Stimulated activated CD4-positive, alpha-beta T cell treated with anti-CD3 and anti-CD28 coated beads, Interleukin-1b, Interleukin-23, amount 100 ng/mL, for 4 hours (primary cell): ENCODE data around the gene CLGN.

Experiments
- DNase-seq, 2 donors: peaks; one replicate each; pipeline ENCODE4 v3.0.0-alpha.2; 2020; ENCODE audit warnings: low read depth in 2 of 2

Gene CLGN

GRCh38 chr4:140374130-140374477, 53.3 kb downstream of the CLGN start:
- no peak for DNase-seq

- peak; percentile 88 to 92 for DNase-seq
Observed at GRCh38 chr4:140373328-140374129, 53.9 kb downstream of the CLGN start, which contains the start of gene SCOC. SCOC (plus strand) TSS chr4:140373646; CDS start chr4:140379171, 5,525 bp downstream.

GRCh38 chr4:140372751-140373327, 54.6 kb downstream of the CLGN start:
- peak in 1 of 2 donors; percentile 5 for DNase-seq

- no peak for DNase-seq
Observed at GRCh38 chr4:140368686-140369085, 58.8 kb downstream of the CLGN start.

GRCh38 chr4:140367738-140368137, 59.7 kb downstream of the CLGN start:
- no peak for DNase-seq

- DNase-seq: no peak
Observed at GRCh38 chr4:140363558-140363957, 63.9 kb downstream of the CLGN start.

GRCh38 chr4:140363051-140363450, 64.4 kb downstream of the CLGN start:
- DNase-seq: no peak

- no peak for DNase-seq
Observed at GRCh38 chr4:140361099-140361498, 66.3 kb downstream of the CLGN start.

GRCh38 chr4:140359562-140360427, 67.7 kb downstream of the CLGN start:
- peak; percentile 57 to 76 for DNase-seq

GRCh38 chr4:140358281-140358680, 69.2 kb downstream of the CLGN start:
- no peak for DNase-seq

- DNase-seq: no peak
Observed at GRCh38 chr4:140357868-140358267, 69.6 kb downstream of the CLGN start.

- DNase-seq: no peak
Observed at GRCh38 chr4:140355288-140355687, 72.2 kb downstream of the CLGN start.

GRCh38 chr4:140353786-140354185, 73.7 kb downstream of the CLGN start:
- no peak for DNase-seq

- DNase-seq: no peak
Observed at GRCh38 chr4:140351093-140352075, 76.1 kb downstream of the CLGN start.

GRCh38 chr4:140349816-140350215, 77.6 kb downstream of the CLGN start:
- no peak for DNase-seq

- no peak for DNase-seq
Observed at GRCh38 chr4:140346136-140346535, 81.3 kb downstream of the CLGN start.

- no peak for DNase-seq
Observed at GRCh38 chr4:140344621-140345020, 82.8 kb downstream of the CLGN start.

- no peak for DNase-seq
Observed at GRCh38 chr4:140344101-140344500, 83.3 kb downstream of the CLGN start.

GRCh38 chr4:140343303-140343702, 84.1 kb downstream of the CLGN start:
- DNase-seq: no peak

- DNase-seq: no peak
Observed at GRCh38 chr4:140342620-140343019, 84.8 kb downstream of the CLGN start.
